ENCODE data around the gene GNAT3. TPM values are rescaled to one million over a fixed set of nuclear protein-coding genes. Genes with fewer than 3 reads are reported as not detected.

GNAT3 gene
- not detected for polyA plus RNA-seq (ENCODE audit: insufficient read depth in 1 of 5, insufficient read length in 5 of 5, low replicate concordance in 1 of 5)
- long read RNA-seq, donor 1, partial matches to known transcripts: 273 of 302 reads
- long read RNA-seq, donor 1, other reads (novel, unspliced or antisense): 29 of 302 reads
- long read RNA-seq, donor 2: 0 reads
- long read RNA-seq, donor 3, partial matches to known transcripts: 446 of 463 reads
- long read RNA-seq, donor 3, other reads (novel, unspliced or antisense): 17 of 463 reads
- long read RNA-seq, donor 4: 0 reads
- long read RNA-seq, donor 5: 0 reads
- long read RNA-seq, donor 6: 0 reads
- long read RNA-seq, donor 7: 0 reads
- long read RNA-seq, donor 8: 0 reads

DNA sequence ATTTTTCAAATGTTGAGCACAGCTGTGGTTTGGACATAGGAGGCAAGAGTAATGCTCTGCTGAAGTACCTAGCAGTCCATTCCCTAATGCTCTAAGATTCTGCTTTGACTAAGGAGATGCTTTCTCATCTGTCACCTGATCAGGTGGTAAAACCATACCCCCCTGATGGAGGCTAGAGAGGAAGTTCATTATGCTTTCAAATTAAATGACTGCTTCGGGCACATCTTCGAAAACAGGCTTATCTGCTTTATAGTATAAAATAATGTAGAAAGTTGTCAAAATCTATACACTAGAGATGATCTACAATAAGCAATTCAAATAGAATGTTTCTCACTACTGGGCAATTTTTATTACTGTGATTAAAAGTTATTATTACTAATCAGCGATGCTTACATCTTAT, at the start of gene GNAT3:
Gene GNAT3, minus strand, starts transcription at position 101 of the 400 bp plus-strand sequence. CDS start 138 bp downstream, outside the sequence.
- DNase-seq: no peak

DNA sequence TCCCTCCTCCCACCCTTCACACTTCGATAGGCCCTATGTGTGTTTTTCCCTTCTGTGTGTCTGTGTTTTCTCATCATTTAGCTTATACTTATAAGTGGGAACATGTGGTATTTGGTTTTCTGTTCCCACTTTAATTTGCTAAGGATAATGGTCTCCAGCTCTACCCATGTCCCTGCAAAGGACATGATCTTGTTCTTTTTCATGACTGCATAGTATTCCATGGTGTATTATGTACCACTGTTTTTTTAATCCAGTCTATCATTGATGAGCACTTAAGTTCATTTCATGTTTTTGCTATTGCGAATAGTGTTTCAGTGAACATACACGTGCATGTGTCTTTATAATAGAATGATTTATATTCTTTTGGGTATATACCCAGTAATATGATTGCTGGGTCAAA, 46.3 kb upstream of the GNAT3 start:
- DNase-seq: no peak

DNA sequence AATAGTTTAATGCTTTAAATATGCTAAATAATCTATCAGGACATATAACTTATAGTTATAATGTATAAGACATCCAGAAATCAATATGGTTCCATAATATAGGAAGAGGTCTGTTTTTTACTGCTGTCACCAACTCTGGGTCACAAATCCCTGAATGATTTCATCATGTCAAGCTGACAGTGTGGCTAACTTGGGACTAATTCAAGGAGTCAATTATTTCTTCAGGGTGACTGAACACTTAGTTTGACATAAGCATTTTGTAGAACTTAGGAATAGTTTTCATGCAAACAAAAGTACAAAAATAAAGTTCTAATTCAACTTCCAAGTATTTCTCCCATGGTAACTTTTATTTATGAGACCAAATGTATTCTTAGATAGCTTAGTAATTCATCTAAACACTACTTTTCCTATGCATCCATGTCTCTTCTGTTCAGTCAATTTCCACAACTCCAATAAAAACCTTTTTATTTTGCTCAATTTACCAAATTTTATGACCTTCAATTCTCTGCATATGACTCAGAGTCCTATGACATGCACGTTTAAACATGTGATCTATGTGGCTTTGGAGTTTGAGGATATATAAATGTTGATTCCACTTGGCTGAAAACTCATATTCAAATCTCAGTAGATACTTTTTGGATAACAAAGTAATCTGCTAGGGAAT, 40.3 kb upstream of the GNAT3 start:
- no peak for DNase-seq

DNA sequence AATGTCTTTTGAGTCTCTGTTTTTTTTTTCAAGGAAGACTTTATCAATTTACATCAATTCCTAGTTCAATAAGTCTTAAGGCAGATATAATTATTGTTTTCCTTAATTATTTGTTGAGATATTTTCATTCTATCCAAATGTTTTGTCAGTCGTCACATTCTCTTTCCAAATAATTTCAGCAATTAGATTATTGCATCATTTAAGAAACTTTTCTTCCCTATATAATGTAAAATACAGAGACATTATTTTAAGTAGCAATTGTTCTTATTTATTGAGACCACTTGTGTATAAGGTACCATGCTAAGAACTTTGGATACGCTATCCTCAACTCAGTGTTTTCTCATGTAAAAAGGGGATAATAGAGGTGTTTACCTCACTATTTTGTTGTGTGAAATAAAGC, 38.1 kb upstream of the GNAT3 start:
- no peak for DNase-seq

DNA sequence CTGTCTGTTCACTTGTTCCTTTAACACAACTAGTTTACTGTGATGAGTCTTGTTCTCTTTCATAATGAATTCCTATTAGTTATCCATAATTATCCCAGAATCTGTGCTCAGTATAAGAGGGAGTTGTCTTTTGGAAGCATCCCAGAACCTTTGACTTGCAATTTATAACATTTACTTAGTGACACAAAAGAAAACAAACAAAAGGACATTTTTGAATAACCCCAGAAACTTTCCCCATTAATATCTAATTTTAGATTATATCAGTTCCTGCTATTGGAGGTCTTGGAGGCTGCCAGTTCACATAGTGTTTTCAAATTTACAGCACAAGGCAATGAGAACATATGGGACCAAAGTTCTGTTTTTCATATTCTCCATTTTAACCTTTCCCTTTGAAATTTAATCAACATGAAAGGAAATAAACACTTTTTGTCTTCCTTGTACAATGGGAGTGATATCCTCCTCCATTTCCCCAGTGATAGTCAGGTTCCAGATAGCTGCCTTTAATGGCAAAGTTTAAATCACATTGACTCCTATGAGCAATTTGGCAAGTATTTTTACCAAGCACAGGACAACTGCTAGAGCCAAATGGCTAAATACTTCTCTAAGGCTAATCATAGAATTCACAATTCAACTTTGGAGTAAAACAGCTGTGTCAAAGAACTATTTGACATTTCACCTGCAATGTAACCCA, 37.1 kb upstream of the GNAT3 start:
- no peak for DNase-seq

DNA sequence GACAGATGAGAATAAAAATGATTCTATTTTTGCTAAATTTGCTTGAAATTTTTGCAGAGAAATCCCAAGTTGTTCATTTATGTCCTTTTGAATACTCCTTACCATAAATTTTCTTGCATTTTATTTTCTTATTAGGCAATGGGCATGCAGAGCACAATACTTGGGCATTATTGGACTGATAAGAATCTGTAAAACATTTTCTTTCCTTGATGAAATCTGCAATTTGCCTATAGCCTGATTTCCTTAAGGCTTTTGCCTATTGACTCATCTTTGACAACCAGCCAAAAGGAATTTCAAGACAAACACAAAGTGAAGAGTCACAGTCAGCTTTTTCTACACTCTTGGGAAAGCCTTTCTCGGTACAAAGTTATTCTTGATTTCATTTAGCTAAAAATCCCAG, 30.5 kb upstream of the GNAT3 start:
- DNase-seq: peak in 1 of 2 donors; percentile 16

DNA sequence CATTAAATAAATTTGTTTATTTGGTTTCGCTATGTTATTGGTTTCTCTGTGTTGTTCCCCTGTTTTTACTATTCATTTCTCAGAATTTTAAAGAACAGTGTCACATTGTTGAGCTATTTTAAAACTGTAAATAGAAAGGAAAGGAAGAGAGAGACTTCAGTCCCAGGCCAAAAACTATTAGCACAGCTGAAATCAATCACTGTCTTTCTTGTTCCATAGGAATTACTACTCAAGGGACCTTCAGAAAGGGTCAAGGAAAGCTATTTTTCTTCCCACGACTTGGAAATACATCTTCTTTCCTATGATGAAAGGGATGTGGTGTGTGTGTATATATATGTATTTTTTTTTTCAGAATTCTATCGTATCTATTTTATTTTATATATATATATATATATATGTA, 29.0 kb upstream of the GNAT3 start:
- DNase-seq: no peak

DNA sequence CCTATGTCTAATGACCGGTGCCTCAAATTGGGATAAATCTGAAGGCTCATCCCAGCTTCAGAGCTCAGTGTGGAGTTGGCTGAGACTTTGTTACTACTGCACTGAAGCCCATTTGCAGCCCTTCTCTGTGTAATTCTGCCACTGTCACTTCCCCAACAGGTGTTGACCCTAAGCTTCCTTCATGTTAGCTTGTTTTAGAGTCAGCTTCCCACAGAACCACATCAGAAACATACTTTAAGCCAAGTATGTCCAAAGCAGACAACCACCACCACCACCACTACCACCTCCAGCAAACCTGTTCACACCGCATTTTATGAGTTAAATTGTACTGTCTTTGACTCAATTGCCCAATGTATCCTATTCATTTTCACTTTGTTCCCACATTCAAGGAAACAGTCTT, 25.2 kb upstream of the GNAT3 start:
- DNase-seq: no peak

DNA sequence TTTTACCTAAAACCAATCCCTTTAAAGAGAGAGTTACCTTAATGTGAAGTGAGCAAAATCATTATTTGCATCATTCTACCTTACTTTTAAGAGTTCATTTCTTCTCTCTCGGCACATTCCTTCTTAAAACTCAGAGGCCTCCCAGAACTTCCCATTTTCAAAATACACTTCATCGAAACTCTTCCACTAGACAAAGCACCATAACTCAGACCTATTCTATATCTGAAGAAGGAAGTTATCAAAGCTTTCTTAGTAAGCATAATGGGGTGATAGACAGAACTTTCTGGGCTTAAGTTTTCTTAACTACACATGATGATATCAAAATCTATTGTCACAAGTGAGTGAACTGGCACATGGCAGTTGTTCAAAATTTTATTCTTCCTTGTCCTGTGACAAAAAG, 24.6 kb upstream of the GNAT3 start:
- no peak for DNase-seq

DNA sequence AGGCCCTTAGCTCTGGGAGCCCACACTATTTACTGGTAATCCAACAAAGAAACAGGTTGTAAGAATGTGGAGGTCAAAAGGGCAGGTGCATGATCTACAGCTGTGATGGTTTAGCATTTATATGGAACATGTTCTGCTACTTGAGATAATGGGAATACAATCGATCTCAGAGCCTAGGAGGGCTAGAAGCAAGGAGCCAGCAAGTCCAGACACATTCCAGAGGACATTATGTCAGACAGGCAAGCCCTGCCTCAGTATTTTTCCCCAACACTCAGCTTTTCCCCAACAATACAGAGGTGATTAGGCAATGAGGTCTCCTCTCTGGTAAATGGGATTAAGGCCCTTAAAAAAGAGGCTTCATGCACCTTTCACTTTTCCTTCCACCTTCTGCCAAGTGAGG, 21.4 kb upstream of the GNAT3 start:
- DNase-seq: no peak

DNA sequence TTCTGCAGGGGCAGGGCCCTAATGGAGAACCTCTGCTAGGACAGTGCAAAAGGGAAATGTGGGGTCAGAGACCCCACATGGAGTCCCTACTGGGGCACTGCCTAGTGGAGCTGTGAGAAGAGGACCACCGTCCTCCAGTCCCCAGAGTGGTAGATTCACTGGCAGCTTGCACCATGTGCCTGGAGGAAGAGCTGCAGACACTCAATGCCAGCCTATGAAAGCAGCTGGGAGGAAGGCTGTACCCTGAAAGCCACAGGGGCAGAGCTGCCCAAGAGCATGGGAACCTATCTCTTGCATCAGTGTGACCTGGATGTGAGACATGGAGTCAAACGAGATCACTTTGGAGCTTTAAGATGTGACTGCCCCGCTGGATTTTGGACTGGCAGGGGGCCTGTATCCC, 20.3 kb upstream of the GNAT3 start:
- DNase-seq: no peak

DNA sequence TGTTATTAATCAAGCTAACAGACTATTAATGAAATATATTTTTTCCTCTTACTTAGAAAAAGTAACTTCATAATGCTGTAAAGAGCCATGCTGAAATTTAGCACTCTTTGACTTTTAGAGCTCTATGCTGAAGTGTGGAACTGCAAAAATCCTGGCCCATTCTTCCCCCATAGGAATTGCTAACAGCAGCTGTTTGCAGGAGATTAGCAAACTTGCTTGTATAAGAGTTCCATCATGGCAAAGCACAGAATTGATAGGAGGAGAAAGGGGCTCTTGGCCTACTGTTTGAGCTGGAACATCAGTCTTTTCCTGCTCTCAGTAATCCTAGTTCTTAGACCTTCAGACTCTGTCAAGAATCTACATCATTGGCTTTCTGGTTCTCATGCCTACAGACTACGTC, 18.3 kb upstream of the GNAT3 start:
- no peak for DNase-seq

DNA sequence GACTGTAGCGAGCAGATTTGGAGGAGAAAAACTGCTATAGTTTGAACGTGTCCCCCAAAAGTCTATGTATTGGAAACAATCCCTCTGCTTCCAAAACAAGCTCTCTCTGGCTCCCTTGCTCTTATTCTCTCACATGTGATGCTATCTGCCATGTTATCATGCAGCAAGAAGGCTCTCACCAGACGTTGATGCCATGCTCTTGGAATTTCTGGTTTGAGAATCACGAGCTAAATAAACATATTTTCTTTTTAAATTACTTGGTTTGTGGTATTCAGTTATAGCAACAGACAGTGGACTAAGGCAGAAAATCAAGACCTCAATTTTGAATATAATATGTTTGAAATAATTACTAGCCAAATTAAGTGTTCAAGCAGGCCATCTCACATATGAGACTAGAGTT, 17.5 kb upstream of the GNAT3 start:
- DNase-seq: no peak

DNA sequence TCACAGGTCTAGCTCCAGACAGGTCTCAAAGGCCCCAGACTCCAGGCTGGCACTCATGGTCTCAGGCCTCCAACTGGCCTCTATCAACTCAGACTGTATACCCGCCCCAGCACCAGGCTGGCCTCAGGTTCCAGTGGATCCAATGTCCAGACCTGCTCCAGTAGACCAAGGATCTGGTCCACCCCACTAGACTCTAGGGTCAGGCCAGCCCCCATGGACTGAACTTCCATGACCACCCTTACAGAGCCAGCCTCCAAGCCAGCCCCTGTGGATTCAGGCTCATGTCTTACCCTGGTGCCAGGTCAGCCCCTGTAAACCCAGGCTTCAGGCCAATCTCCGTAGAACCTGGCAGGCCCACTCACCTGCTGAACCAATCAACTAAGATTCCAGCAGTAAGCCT, 16.8 kb upstream of the GNAT3 start:
- no peak for DNase-seq

DNA sequence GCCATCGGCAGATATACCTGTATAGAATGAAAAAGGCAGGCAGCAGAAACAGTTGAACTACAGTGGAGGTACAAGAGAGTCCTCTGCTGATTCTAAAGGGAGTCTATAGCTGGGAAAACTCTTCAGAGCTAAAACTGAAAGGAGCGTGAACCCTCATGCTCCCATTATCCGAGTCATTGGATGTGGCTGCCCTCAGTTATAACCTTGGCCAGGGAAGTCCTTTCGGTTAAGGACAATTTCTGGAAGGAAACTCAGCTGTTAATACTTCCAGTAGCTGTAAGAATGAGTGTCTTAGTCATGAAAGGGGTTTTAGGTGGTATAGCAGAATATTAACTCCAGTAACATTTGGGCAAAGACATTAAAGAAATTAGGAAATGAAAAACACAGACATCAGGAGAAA, 14.6 kb upstream of the GNAT3 start:
- DNase-seq: no peak

DNA sequence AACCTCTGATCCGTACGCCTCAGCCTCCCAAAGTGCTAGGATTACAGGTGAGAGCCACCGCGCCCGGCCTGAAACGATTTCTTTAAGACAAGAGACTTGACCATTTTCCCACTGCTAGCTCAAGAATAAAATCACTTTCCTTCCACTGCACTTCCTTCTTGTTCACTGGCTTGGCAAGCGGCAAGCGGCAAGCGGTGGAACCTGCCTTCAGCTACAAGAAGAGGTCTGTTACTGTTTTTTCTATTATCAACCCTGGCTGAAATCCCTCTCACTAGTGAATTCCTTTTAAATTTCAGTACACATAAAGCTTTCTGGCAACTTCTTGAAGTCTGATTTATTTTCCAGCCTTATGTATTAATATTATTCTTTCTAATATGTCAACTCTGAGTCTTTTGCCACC, 12.8 kb upstream of the GNAT3 start:
- DNase-seq: no peak

DNA sequence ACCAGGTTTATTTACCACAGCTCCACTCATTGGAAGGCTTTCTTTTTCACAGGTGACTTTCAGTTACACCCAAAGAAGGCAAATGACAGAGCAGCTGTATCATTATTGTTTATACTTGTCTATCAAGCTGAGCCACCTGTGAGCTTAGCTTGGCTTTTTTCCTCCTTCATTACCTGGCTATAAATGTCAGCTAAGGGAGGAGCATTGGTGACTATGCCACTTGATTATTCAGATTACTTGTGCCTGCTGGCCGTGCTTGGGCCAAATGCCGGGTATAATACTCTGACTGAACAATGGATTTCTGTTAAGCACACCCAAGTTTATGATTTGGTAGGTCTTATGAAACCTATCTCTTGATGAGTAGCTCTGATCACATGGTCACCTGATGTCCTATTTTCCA, 9.9 kb upstream of the GNAT3 start:
- DNase-seq: no peak

DNA sequence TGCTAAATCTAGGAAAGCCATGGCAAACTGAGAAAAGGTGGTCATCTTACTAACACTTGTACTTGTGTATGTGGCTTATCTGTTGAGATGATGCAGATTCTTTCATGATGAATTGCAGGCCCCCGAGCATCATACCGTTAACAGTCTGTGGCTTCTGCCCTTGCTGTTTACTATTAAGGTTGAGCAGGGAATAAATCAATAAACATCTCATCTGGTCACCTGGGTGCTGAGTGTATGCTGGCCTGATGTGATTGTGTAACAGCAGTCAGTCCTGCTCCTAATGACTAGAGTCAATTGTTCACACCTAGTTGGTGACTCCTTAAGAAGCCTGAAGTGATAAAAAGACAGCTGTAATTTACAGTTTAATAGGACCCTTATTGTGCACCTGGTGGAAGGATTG, 8.3 kb upstream of the GNAT3 start:
- DNase-seq: no peak

DNA sequence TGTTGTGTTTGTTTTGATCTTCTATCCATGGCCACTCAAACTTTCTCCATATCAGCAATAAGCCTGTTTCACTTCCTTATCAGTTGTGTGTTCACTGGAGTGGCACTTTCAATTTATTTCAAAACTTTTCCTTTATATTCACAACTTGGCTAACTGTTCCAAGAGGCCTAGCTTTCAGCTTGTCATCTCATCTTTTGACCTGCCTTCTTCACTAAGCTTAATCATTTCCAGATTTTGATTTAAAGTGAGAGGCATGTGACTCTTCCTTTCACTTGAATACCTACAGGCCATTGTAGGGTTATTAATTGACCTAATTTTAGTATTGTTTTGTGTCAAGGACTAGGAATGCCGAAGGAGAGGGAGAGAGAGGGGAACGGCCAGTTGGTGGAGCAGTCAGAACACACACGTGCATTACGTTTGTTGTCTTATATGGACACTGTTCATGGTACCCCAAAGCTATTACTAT, 5.5 kb upstream of the GNAT3 start:
- DNase-seq: peak in 1 of 2 donors; percentile 26

DNA sequence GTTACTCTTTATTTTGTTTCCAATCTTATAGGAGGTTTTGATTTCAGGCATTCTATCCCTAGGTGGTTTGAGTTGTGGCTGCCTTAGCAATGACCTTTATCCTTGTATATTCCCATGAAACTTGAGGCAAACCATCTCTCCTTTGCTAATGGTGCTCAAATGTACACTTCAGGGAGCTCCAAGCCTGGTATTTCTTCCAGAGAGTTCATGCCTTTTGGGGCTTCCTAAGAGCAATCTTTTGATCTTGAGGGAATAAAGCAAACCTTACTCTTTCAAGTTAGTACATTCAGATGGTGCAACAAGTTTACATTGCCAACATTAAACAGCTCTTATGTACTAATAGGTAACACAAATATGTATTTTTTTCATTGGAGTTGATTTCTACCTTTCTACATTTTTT, 3.4 kb upstream of the GNAT3 start:
- no peak for DNase-seq

DNA sequence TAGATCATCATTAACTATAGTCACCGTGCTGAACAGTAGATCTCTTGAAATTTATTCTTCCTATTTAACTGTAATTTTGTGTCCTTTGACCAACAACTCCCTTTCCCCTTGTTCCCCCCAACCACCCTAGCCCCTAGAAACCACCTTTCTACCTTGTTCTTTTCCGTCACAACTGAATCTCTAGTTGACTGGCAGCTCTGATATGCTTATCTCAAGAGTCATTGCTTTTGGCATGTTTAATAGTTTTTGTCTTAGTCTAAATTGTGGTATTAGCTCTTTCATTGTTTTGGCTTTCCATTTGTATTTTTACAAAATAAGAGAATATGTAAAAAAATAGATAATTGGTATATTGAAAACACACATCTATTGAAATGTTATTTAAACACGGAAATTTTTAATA, 1.8 kb downstream of the GNAT3 start:
- DNase-seq: no peak

DNA sequence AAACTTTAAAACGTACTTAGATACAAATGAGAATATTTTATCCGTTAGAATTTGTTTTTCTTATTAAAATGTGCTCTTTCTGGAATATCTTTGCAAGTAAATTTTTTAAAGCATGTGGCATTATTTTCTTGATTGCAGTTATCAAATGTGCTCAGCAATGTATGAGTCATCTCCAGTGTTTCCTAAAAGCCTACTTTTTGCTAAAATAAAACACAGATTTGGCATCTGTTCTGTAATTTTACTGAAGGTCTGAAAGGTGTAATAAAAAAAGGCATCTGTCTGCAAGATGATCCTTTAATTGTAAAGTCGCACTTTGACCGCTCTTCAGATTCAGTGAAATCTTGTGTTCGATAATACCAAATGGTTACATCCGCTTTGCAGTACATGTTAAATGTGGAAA, 3.4 kb downstream of the GNAT3 start:
- DNase-seq: no peak

DNA sequence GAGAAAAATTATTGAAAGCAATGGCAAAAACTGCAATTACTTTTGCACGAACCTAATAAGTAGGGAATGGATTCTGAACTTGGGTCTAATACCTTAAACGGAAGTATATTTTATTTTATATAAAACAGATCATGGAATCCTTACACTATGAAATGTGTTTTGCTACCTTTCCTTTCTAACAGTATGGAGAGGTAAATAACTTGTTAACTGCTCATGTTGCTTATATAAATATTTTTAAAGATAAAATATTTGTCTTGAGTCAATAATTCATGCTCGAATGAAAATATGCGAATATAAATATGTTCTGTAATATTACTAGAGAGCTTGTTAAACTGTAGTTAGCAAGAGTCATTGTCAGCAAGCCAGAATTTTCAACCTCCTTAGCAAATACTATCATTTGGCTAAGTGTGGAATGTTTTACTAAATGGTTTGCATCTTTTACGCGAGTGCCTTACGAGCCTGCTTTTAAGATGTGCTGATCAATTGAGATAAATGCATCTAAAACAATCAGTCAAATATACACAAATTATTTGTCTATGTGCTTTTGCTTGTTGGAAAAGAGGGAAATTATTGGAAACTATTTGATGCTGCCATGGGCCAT, 5.9 kb downstream of the GNAT3 start:
- no peak for DNase-seq
